HUES48 (cell line): ENCODE results near the gene TTC6.
A peak's percentile ranks its signal among the peaks of the same experiment; 100 is the strongest.

Source experiments
- H3K27ac ChIP-seq: one replicate; pipeline ENCODE4 v1.7.0; 2013; ENCODE audit warnings: low read depth, low read length, inconsistent platforms
- H3K27me3 ChIP-seq: 2 replicates; pipeline ENCODE4 v1.6.1; 2013; ENCODE audit warnings: mild to moderate bottlenecking, low read length; ENCODE audit not compliant: control insufficient read depth, insufficient read depth
- H3K36me3 ChIP-seq: 2 replicates; pipeline ENCODE4 v1.6.1; 2013; ENCODE audit warnings: low read length; ENCODE audit not compliant: control insufficient read depth, insufficient read depth
- H3K4me1 ChIP-seq: 2 replicates; pipeline ENCODE4 v1.6.1; 2013; ENCODE audit warnings: mild to moderate bottlenecking, low read length; ENCODE audit not compliant: control insufficient read depth, insufficient read depth
- H3K4me3 ChIP-seq: 2 replicates; pipeline ENCODE4 v1.5.1; 2013; ENCODE audit warnings: mild to moderate bottlenecking, low read depth, low read length
- H3K9ac ChIP-seq: 2 replicates; pipeline ENCODE4 v1.6.1; 2013; ENCODE audit warnings: mild to moderate bottlenecking, low read depth, low read length, moderate library complexity
- H3K9me3 ChIP-seq: 2 replicates; pipeline ENCODE4 v1.6.1; 2013; ENCODE audit warnings: low read length; ENCODE audit not compliant: control insufficient read depth, insufficient read depth

Gene TTC6

DNA sequence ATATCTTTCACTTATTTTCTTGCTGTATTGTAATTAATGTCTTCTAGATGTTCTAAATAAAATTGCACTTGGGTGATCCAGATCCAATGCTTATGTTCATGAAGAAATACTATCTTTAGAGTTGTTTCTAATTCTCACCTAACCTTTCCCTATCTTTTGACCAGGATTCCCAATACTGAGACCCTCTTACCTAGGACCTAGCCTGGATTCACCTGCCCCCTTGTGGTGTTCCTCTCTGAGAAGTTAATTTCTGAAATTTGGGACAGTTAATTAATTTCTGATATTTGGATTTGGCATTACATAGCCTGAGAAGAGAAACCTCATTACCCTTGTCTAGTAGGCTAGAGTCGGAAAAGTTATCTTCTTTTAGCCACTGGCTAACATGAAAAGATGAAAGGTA is 29.9 kb upstream of the TTC6 start:
- Histone ChIP-seq H3K9ac (no peak overlapping the region), H3K27ac (no peak overlapping the region)

DNA sequence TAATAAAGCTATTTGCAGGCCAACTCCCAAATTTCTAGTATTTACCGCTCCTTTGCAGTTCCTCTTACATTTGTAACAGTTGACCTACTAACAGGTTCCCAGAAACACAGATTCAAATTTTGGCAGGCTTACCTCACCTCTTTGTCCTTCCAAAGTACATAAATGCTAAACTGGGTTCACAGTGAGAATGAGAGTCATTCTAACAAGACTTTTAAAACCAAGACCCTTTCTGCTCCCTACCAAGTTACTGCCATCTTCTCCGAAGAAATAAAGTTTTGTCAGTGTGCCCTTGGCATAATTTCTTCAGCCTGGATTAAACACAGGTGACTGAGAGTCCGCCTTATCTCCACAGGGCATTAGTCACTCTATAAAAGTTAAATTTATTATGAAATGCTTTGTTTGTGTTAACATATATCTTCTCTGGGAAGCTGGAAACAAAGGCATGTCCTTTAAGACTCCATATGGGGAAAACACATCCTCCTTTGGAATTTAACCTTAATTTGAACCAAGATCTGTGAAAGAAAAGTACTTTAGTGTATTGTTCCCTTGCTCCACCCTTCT is 28.5 kb upstream of the TTC6 start:
- no peaks in the 10 kb centered on the region for H3K36me3 ChIP-seq
- no peaks in the 10 kb centered on the region for H3K9me3 ChIP-seq
- H3K4me3 ChIP-seq = peak overlapping the region; percentile 21; the same call in 1 of the 2 replicates
- H3K27me3 ChIP-seq = no peaks in the 10 kb centered on the region
- peak overlapping the region; percentile 88 for H3K27ac ChIP-seq
- H3K9ac ChIP-seq = peak overlapping the region; percentile 55; the same call in 1 of the 2 replicates
- peaks cover 22% of the 10 kb centered on the region for H3K4me1 ChIP-seq

More for the DNA sequence above, 29.9 kb upstream of the TTC6 start:
- Histone ChIP-seq H3K36me3 (no peaks in the 10 kb centered on the region), H3K4me3 (no peak overlapping the region), H3K27me3 (no peaks in the 10 kb centered on the region), H3K4me1 (peaks cover 22% of the 10 kb centered on the region), H3K9me3 (no peaks in the 10 kb centered on the region)

DNA sequence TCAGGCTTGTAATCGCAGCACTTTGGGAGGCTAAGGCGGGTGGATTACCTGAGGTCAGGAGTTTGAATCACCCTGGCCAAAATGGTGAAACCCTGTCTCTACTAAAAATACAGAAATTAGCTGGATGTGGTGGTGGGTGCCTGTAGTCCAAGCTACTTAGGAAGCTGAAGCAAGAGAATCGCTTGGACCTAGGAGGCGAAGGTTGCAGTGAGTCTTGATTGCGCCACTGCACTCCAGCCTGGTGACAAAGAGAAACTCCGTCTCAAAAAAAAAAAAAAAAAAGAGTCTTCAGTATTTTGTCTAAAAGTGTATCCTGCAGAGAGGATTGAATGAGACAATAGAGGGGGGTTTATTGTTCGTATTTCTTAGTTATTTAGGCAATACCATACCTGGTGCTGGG is 25.7 kb upstream of the TTC6 start:
- H3K9me3 ChIP-seq = no peaks in the 10 kb centered on the region
- H3K4me1 ChIP-seq = peaks cover 22% of the 10 kb centered on the region
- no peak overlapping the region for H3K4me3 ChIP-seq
- H3K36me3 ChIP-seq = no peaks in the 10 kb centered on the region
- no peak overlapping the region for H3K9ac ChIP-seq
- no peak overlapping the region for H3K27ac ChIP-seq
- H3K27me3 ChIP-seq = no peaks in the 10 kb centered on the region

DNA sequence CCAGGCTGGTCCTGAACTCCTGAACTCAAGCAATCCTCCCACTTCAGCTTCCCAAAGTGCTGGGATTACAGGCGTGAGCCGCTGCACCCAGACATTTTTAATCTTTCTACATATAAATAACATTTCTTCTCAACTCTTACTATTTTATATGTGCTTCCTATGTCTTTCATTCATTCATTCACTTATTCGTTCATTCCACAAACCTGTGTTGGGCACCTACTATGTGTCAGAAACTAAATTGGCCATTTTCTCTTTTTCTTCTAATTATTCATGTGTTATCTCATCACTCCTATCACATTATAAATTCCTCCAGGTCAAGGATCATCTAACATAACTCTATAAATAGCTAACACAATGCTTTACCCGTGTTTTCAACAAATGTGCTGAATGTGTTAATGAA is 24.0 kb upstream of the TTC6 start:
- Histone ChIP-seq H3K4me3 (no peak overlapping the region), H3K27me3 (peaks cover 10% of the 10 kb centered on the region; the same call in 1 of the 2 replicates), H3K4me1 (peaks cover 18% of the 10 kb centered on the region), H3K9me3 (no peaks in the 10 kb centered on the region), H3K9ac (no peak overlapping the region), H3K36me3 (no peaks in the 10 kb centered on the region), H3K27ac (no peak overlapping the region)

DNA sequence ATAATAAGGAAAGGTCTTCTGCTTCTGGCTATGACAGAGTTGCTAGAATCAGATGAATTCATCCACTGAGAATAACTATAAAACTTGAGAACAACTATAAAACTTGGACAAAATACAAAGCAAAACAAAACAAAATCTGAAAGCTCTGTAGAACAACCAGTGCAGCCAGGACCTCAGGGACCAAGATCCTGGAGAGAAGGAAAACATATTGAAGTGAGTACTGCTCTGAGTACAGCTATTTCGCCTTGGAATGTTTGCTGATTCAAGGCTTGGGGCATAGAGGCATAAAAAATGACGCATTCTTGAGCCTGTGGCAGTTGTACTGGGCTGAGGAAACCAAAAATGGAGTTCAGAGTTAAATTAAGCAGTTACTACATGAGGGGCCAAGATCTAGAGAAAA is 22.1 kb upstream of the TTC6 start:
- Histone ChIP-seq H3K9me3 (no peaks in the 10 kb centered on the region), H3K27me3 (peaks cover 27% of the 10 kb centered on the region), H3K27ac (no peak overlapping the region), H3K4me1 (peaks cover 4% of the 10 kb centered on the region; the same call in 1 of the 2 replicates), H3K9ac (no peak overlapping the region), H3K36me3 (no peaks in the 10 kb centered on the region), H3K4me3 (no peak overlapping the region)

DNA sequence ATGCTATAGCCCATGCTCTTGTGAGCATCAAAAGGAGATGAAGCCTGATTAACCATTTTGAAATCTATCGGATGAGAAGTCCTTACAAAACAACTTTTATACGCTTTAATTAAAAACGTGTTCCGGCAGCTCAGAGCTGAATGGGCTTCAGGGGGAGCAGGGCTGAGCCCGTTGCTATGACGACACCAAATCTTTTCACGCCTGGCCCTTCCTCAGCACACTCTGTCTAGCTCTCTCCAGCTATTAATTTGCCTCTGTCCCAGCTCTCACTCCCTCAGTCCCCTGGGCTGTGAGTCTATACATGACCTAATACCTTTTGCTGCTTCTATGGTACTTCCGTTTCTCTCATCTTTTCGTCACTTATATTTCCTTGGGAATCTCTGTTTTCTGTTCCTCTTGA is 16.2 kb upstream of the TTC6 start:
- H3K4me1 ChIP-seq = peaks cover 3% of the 10 kb centered on the region
- no peak overlapping the region for H3K4me3 ChIP-seq
- no peaks in the 10 kb centered on the region for H3K36me3 ChIP-seq
- no peak overlapping the region for H3K9ac ChIP-seq
- H3K9me3 ChIP-seq = no peaks in the 10 kb centered on the region
- peaks cover 86% of the 10 kb centered on the region for H3K27me3 ChIP-seq
- no peak overlapping the region for H3K27ac ChIP-seq

DNA sequence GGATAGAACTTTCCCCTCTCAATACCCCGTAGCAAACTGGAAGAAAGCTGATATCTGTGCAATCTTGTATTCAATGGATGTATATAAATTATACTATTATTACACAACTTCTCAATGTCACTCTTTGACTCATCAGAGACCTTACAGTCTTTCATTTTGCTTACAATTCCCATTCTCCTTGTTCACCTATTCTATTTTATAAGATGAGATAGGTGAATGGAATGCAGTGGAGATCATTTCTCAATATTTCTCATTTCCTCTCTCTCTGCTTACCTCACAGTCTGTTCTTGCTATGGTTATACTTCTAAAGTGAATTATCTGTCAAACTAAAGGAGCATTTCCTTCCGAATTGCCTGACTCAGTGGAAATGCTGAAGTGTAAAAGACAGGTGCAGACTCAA is 15.3 kb upstream of the TTC6 start:
- H3K36me3 ChIP-seq = no peaks in the 10 kb centered on the region
- H3K4me1 ChIP-seq = peaks cover 12% of the 10 kb centered on the region
- H3K4me3 ChIP-seq = no peak overlapping the region
- H3K27me3 ChIP-seq = peaks cover 95% of the 10 kb centered on the region
- H3K9me3 ChIP-seq = no peaks in the 10 kb centered on the region
- no peak overlapping the region for H3K27ac ChIP-seq
- H3K9ac ChIP-seq = no peak overlapping the region

DNA sequence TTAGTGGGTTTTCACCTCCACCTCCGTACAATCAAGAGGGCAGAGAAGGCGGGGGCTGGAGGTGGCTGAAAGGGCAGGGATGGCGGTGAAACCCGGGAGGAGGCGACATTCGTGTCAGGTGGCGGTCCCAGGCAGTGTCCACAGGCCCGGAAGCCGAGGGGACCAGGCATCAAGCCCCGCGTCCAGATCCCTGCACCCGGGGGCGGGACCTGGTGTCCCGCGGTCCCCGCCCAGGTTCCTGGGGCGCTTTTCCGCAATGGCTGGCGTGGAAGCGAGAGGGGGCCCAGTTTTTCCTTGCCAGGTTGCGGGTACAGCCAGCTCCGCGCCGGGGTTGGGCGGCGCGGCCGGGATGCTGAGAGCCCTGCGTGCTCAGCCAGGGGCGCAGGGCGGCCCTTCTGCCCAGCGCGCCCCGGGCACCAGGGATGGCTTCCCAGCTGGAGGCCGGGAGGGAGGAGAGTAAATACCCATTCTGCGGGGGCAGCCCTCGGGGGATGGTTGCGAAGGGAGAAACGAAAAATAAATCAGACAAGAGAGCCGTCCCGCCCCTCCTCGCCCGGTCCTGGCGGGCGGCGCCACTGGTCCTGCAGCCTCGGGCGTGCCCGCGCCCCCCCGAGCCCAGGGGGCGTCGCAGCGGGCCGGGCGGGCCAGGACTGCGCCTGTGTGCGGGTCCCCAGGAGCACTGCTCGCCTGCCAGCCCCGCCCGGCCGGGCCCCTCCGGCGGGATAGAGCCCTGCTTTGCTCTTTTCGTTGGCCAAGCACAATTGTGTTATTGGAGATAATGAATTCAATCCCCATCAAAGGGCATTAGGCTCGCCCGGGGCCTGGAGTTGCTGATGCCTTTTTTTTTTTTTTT is 11.8 kb upstream of the TTC6 start:
- Histone ChIP-seq H3K36me3 (no peaks in the 10 kb centered on the region), H3K9ac (no peak overlapping the region), H3K4me3 (peak overlapping the region; percentile 38), H3K9me3 (no peaks in the 10 kb centered on the region), H3K27ac (no peak overlapping the region), H3K4me1 (peaks cover 34% of the 10 kb centered on the region), H3K27me3 (peaks cover 99% of the 10 kb centered on the region)

DNA sequence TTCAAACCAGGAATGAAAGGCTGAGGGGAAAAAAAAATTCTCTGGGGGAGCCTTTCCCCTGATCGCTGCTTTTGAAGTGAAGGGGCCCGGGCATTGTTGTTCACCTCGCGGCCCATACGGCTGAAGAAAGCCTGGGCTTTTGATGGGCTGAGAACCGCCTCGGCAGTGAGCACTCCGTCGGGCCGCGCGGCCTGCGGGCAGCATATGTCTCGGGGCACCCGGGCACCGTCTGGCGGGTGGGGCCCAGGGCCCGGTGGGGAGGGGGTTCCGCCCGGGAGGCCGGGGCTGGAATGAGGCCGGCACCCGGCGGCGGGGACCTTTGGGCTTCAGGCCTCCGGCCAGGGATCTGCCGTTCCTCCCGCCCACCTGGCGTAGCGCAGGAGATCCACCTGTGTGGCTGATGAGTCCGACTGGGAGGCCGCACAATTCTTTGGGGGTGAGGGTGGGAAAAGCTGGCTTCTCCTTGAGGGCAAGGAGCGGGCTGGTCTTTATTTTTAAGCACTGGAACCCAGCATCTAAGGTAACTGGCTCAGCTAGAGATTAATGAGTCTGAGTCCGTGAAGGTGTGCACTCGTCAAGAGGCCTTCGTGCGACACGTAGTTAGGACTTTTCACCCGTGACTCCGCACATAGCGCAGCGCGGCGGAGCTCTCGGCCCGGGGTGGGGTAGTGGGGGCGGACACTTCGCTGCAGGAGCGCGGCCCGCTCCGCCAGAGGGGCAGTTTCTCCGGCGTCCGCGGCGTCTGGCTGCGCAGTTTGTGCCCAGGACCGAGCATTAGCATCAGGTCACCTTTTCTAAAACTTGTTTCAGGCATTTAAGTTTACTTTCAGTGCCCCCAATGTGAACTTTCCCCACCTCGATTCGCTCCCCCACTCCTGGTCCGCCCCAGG is 11.0 kb upstream of the TTC6 start:
- H3K9me3 ChIP-seq = no peaks in the 10 kb centered on the region
- H3K9ac ChIP-seq = no peak overlapping the region
- no peaks in the 10 kb centered on the region for H3K36me3 ChIP-seq
- H3K27ac ChIP-seq = no peak overlapping the region
- peaks cover 42% of the 10 kb centered on the region for H3K4me1 ChIP-seq
- H3K4me3 ChIP-seq = peak overlapping the region; percentile 38; the same call in 1 of the 2 replicates
- H3K27me3 ChIP-seq = peaks cover 99% of the 10 kb centered on the region

DNA sequence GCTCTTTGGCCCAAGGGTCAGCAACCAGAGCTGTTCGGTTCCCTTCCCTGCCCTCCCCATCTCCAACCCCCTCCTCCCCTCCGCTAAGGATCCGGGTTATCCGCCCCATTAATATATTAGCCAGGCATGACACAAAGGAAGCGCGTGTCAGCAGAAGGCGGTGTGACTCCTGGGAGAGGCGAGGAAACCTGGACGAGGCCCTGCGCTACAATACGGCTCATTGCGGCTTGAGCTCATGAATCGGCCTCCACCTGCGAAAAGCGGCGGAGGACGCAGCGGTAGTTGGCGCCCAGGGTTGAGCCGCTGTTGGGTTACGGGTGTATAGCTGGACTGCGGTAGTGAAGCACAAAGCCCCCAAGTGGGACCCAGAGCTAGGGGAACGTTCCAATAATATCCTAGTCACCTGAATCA is 10.3 kb upstream of the TTC6 start:
- Histone ChIP-seq H3K9me3 (no peaks in the 10 kb centered on the region), H3K27ac (no peak overlapping the region), H3K27me3 (peaks cover 99% of the 10 kb centered on the region), H3K4me1 (peaks cover 45% of the 10 kb centered on the region), H3K36me3 (no peaks in the 10 kb centered on the region), H3K9ac (no peak overlapping the region), H3K4me3 (peak overlapping the region; percentile 31; the same call in 1 of the 2 replicates)
